ENCODE data around the gene MPL. TPM values are rescaled to one million over a fixed set of nuclear protein-coding genes. Genes with fewer than 3 reads are reported as not detected.

MPL gene
- total and polyA plus RNA-seq, 2 of the 13 experiments (the other 11 are each of a cell fraction or from before 2014, with no cell fraction given) = not detected

DNA sequence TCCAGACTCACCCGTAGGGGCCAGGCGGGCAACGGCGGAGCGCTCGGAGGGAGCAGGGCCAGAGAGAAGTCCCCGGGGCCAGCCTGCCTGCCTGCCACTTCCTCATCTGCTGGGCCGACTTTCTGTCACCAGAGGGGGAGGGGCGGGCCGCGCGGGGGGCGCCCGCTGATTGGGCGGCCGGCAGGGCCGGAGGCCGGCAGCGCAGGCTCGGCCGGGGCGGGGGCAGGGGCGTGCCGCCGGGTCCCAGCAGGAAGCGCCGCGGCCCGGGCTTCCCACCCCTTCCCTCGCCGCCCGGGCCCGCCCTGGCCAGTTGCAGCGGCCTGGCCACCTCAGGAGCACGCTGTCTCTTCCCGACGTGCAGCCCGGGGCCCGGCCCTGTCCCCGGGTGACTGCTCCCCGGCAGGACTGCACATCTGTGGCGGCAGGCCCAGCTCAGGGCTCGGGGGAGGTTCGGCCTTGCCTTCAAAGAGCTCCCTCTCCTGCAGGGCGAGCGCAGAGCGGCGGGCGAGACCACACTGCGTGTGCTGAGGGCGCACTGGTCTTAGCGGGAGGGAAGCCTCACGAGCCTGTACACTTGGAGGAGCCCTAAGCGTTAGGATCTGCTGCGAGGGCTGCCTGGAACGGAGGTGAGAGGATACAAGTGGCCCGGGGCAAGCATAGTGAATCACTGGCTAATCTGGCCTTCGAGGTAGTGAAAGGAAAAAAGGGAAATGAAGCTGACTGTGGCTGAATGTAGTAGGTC, 30.5 kb downstream of the MPL start, which contains the start of gene ELOVL1 (continued):
- TF ChIP-seq, protein P1, sequence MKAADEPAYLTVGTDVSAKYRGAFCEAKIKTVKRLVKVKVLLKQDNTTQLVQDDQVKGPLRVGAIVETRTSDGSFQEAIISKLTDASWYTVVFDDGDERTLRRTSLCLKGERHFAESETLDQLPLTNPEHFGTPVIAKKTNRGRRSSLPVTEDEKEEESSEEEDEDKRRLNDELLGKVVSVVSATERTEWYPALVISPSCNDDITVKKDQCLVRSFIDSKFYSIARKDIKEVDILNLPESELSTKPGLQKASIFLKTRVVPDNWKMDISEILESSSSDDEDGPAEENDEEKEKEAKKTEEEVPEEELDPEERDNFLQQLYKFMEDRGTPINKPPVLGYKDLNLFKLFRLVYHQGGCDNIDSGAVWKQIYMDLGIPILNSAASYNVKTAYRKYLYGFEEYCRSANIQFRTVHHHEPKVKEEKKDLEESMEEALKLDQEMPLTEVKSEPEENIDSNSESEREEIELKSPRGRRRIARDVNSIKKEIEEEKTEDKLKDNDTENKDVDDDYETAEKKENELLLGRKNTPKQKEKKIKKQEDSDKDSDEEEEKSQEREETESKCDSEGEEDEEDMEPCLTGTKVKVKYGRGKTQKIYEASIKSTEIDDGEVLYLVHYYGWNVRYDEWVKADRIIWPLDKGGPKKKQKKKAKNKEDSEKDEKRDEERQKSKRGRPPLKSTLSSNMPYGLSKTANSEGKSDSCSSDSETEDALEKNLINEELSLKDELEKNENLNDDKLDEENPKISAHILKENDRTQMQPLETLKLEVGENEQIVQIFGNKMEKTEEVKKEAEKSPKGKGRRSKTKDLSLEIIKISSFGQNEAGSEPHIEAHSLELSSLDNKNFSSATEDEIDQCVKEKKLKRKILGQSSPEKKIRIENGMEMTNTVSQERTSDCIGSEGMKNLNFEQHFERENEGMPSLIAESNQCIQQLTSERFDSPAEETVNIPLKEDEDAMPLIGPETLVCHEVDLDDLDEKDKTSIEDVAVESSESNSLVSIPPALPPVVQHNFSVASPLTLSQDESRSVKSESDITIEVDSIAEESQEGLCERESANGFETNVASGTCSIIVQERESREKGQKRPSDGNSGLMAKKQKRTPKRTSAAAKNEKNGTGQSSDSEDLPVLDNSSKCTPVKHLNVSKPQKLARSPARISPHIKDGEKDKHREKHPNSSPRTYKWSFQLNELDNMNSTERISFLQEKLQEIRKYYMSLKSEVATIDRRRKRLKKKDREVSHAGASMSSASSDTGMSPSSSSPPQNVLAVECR (CRISPR knock-in tag; IDR thresholded peaks at IDR 0.05; ENCODE audit: borderline replicate concordance) = peak; percentile 73; the same call in 1 of the 2 replicates
- TF ChIP-seq AKAP8 (CRISPR knock-in tag; IDR thresholded peaks at IDR 0.05) = peak; percentile 83
- TF ChIP-seq NKX3-1 (CRISPR knock-in tag; IDR thresholded peaks at IDR 0.05) = peak; percentile 84
- TF ChIP-seq ZFP82 (CRISPR knock-in tag; IDR thresholded peaks at IDR 0.05; ENCODE audit: borderline replicate concordance) = 0 out of 2 replicates have a peak, but pooled peaks have one; percentile 17
- TF ChIP-seq ZNF343 (CRISPR knock-in tag; IDR thresholded peaks at IDR 0.05) = 0 out of 2 replicates have a peak, but pooled peaks have one; percentile 63
- peak; percentile 50; the same call in 1 of the 2 replicates for TF ChIP-seq NFATC3 (CRISPR knock-in tag; IDR thresholded peaks at IDR 0.05)
- no peak for TF ChIP-seq CREB1 (IDR thresholded peaks at IDR 0.05)
- TF ChIP-seq CREB1 (CRISPR knock-in tag; IDR thresholded peaks at IDR 0.05) = no peak
- TF ChIP-seq MAFK (conservative IDR thresholded peaks at IDR 0.05 in 1 of 2, IDR thresholded peaks at IDR 0.05 in 1 of 2; ENCODE audit: low read length in 2 of 2) = no peak
- 0 out of 2 replicates have a peak, but pooled peaks have one; percentile 28 for TF ChIP-seq ZSCAN20 (CRISPR knock-in tag; IDR thresholded peaks at IDR 0.05; ENCODE audit: borderline replicate concordance)
- TF ChIP-seq, protein P2, sequence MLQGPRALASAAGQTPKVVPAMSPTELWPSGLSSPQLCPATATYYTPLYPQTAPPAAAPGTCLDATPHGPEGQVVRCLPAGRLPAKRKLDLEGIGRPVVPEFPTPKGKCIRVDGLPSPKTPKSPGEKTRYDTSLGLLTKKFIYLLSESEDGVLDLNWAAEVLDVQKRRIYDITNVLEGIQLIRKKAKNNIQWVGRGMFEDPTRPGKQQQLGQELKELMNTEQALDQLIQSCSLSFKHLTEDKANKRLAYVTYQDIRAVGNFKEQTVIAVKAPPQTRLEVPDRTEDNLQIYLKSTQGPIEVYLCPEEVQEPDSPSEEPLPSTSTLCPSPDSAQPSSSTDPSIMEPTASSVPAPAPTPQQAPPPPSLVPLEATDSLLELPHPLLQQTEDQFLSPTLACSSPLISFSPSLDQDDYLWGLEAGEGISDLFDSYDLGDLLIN (CRISPR knock-in tag; IDR thresholded peaks at IDR 0.05; ENCODE audit: borderline replicate concordance) = no peak
- TF ChIP-seq MEF2D (CRISPR knock-in tag; IDR thresholded peaks at IDR 0.05) = no peak
- TF ChIP-seq, protein P3, sequence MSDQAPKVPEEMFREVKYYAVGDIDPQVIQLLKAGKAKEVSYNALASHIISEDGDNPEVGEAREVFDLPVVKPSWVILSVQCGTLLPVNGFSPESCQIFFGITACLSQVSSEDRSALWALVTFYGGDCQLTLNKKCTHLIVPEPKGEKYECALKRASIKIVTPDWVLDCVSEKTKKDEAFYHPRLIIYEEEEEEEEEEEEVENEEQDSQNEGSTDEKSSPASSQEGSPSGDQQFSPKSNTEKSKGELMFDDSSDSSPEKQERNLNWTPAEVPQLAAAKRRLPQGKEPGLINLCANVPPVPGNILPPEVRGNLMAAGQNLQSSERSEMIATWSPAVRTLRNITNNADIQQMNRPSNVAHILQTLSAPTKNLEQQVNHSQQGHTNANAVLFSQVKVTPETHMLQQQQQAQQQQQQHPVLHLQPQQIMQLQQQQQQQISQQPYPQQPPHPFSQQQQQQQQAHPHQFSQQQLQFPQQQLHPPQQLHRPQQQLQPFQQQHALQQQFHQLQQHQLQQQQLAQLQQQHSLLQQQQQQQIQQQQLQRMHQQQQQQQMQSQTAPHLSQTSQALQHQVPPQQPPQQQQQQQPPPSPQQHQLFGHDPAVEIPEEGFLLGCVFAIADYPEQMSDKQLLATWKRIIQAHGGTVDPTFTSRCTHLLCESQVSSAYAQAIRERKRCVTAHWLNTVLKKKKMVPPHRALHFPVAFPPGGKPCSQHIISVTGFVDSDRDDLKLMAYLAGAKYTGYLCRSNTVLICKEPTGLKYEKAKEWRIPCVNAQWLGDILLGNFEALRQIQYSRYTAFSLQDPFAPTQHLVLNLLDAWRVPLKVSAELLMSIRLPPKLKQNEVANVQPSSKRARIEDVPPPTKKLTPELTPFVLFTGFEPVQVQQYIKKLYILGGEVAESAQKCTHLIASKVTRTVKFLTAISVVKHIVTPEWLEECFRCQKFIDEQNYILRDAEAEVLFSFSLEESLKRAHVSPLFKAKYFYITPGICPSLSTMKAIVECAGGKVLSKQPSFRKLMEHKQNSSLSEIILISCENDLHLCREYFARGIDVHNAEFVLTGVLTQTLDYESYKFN (CRISPR knock-in tag; conservative IDR thresholded peaks at IDR 0.05) = no peak; the same call in 1 of the 2 replicates
- TF ChIP-seq, protein P4, sequence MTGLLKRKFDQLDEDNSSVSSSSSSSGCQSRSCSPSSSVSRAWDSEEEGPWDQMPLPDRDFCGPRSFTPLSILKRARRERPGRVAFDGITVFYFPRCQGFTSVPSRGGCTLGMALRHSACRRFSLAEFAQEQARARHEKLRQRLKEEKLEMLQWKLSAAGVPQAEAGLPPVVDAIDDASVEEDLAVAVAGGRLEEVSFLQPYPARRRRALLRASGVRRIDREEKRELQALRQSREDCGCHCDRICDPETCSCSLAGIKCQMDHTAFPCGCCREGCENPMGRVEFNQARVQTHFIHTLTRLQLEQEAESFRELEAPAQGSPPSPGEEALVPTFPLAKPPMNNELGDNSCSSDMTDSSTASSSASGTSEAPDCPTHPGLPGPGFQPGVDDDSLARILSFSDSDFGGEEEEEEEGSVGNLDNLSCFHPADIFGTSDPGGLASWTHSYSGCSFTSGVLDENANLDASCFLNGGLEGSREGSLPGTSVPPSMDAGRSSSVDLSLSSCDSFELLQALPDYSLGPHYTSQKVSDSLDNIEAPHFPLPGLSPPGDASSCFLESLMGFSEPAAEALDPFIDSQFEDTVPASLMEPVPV (CRISPR knock-in tag; IDR thresholded peaks at IDR 0.05) = peak; percentile 92
- no peak for TF ChIP-seq ZSCAN22 (CRISPR knock-in tag; IDR thresholded peaks at IDR 0.05)
- peak; percentile 69; the same call in 1 of the 2 replicates for TF ChIP-seq ZNF782 (CRISPR knock-in tag; IDR thresholded peaks at IDR 0.05; ENCODE audit: borderline replicate concordance)
- peak; percentile 88 for TF ChIP-seq EEA1 (CRISPR knock-in tag; IDR thresholded peaks at IDR 0.05; ENCODE audit: borderline replicate concordance)
- peak; percentile 91; the same call in 1 of the 2 replicates for TF ChIP-seq KDM5B (CRISPR knock-in tag; IDR thresholded peaks at IDR 0.05; ENCODE audit: borderline replicate concordance)

Measured in HepG2 (cell line).